Heart left ventricle (tissue), 16 donors: ENCODE data around the gene TMEM170A. TPM values are rescaled to one million over a fixed set of nuclear protein-coding genes. Genes with fewer than 3 reads are reported as not detected.
"Not testable (repeated sequence)": the region's sequence is repeated elsewhere in the genome, so short reads cannot be mapped to it uniquely, and the experiment has no call there.

ENCODE experiments used
- ATAC-seq, 4 donors: fragments of 200-7000 bp; cut with Tn5 transposase; one replicate each; pipeline ENCODE4 v1.9.1; 2020 to 2022; ENCODE audit warnings: moderate library complexity in 4 of 4, mild to moderate bottlenecking in 3 of 4, moderate number of reproducible peaks in 1 of 4
- DNase-seq, 5 donors: peaks; one replicate each; pipeline ENCODE4 v3.0.0-alpha.2; 2020
- H3K27ac ChIP-seq, 12 donors: fragments of 200-600 bp; sonication (generic) in 4 of 12; one replicate each; pipeline versions ENCODE4 v1.5.0 to v1.8.0; 2016 to 2022; ENCODE audit warnings: mild to moderate bottlenecking in 2 of 12
- H3K27me3 ChIP-seq, 9 donors: fragments of 200-600 bp; sonication (generic) in 2 of 9; one replicate each; pipeline versions ENCODE4 v1.5.1 to v1.8.0; 2016 to 2022; ENCODE audit warnings: mild to moderate bottlenecking in 3 of 9
- H3K36me3 ChIP-seq, 9 donors: fragments of 200-600 bp; sonication (generic) in 2 of 9; one replicate each; pipeline versions ENCODE4 v1.5.0 to v1.8.0; 2018 to 2022; ENCODE audit warnings: mild to moderate bottlenecking in 2 of 9
- H3K4me1 ChIP-seq, 12 donors: fragments of 200-600 bp; sonication (generic) in 4 of 12; one replicate each; pipeline versions ENCODE4 v1.5.0 to v1.8.0; 2016 to 2022; ENCODE audit warnings: mild to moderate bottlenecking in 3 of 12
- H3K4me3 ChIP-seq, 12 donors: fragments of 200-600 bp; sonication (generic) in 4 of 12; one replicate each; pipeline versions ENCODE4 v1.5.0 to v1.8.0; 2017 to 2022; ENCODE audit warnings: mild to moderate bottlenecking in 9 of 12, moderate library complexity in 4 of 12
- H3K9me3 ChIP-seq, 12 donors: fragments of 200-600 bp; sonication (generic) in 4 of 12; one replicate each; pipeline versions ENCODE4 v1.5.0 to v1.8.0; 2016 to 2022; ENCODE audit warnings: mild to moderate bottlenecking in 1 of 12
- CTCF ChIP-seq, 12 donors: fragments of 200-600 bp; sonication (generic) in 4 of 12; IDR thresholded peaks; one replicate each; pipeline versions ENCODE4 v1.5.0 to v1.8.0; 2018 to 2022; ENCODE audit warnings: antibody characterized with exemption in 12 of 12, mild to moderate bottlenecking in 5 of 12
- POLR2A ChIP-seq, 2 donors: fragments of 450-650 bp; IDR thresholded peaks; one replicate each; pipeline ENCODE4 v1.6.1; 2017; ENCODE audit warnings: antibody characterized with exemption in 2 of 2, mild to moderate bottlenecking in 2 of 2, moderate library complexity in 2 of 2
- WGBS, 4 donors: extraction: QIAGEN DNeasy Blood & Tissue Kit in 2 of 4; methylation state at CpG; one replicate each; pipeline versions ENCODE4 v1.1.5 to v1.1.7; 2013 to 2018; 5-methylcytosine and 5-hydroxymethylcytosine counted together
- intact Hi-C, 10 donors: fragments of 100-400 bp; cut with DNase I; formaldehyde crosslinking; loops; one replicate each; pipeline versions ENCODE4 v1.11.1 to v1.14.2; 2022
- polyA plus RNA-seq, 2 donors: library from polyadenylated mRNA; stranded (reverse); fragments of 200-250 nt; gene quantifications; one replicate each; pipeline ENCODE4 v1.2.3, GENCODE V29; 2013
- total RNA-seq, 9 donors: library from RNA; depleted of rRNA in 2 of 9; stranded (reverse); fragments of >200 nt in 2 of 9; fragmentation: NEBNext Ultra II Directional in 3 of 9; extraction: Animal tissue kit (Norgen Biotek cat#: 25700) in 3 of 9; gene quantifications; one replicate each; pipeline versions ENCODE4 v1.1.0 to v1.2.4, GENCODE V29; 2016 to 2023
- donor health status: ischemic (EF 13 %, LVEDD 7.1; RV severe dilation, severe dysfunction).
- donor health status: healthy with polysubstance abuse.
- donor health status: DM: no; HTN: yes; CAD: no.
- donor health status: DM: no; HTN: no; CAD: no.
- donor health status: ischemic (EF 25% LVEDD 6.9; RV normal size, moderate dysfunction).
- donor health status: ischemic (EF 25% LVEDD 5.7; RV mildly dilated, moderate dysfunction).
- donor health status: healthy.
- donor health status: DM: yes; HTN: yes; CAD: no.
- donor health status: ischemic (EF 35%, LVEDD 5.7; RV mildly dilated, moderate dysfunction).
- donor health status: nonischemic (EF 11% LVEDD 7.7; RV severe dilation, severe dysfunction).
- donor health status: DM: yes; HTN: yes; CAD: no.
- donor health status: PGD.
- donor health status: ischemic (EF 29% LVEDD 5.4; RV normal size, mild dysfunction).
- donor health status: nonischemic (EF 23%, LVEDD 6.1; RV moderate dilation, normal function).

Gene TMEM170A
- total and polyA plus RNA-seq, 11 donors: 4.3 to 14.6 (median 9.2) TPM

- H3K27me3 ChIP-seq: no peaks in the 10 kb centered on the region
- no peak for DNase-seq
- H3K36me3 ChIP-seq: no peaks in the 10 kb centered on the region
- peaks cover 0 to 65% (median 30%) of the 10 kb centered on the region in 12 donors for H3K4me1 ChIP-seq
- H3K27ac ChIP-seq: no peak overlapping the region
- no peak for ATAC-seq
- intact Hi-C loops: no loop called here
- no peak overlapping the region for H3K4me3 ChIP-seq
- no peaks in the 10 kb centered on the region for H3K9me3 ChIP-seq
- WGBS, 4 donors: 92 to 95% (median 94%) methylated on average over 4 of the region's 4 CpGs
- TF ChIP-seq CTCF (IDR thresholded peaks at IDR 0.05): no peak
- TF ChIP-seq POLR2A (IDR thresholded peaks at IDR 0.05): no peak
Measured at GRCh38 chr16:75458029-75458428, 6.5 kb downstream of the TMEM170A start.

GRCh38 chr16:75457485-75458021 is 6.9 kb downstream of the TMEM170A start:
- no peak overlapping the region for H3K4me3 ChIP-seq
- intact Hi-C loops: no loop called here
- ATAC-seq (no peak), DNase-seq (no peak)
- peaks cover 0 to 64% (median 28%) of the 10 kb centered on the region in 12 donors for H3K4me1 ChIP-seq
- no peaks in the 10 kb centered on the region for H3K9me3 ChIP-seq
- H3K36me3 ChIP-seq: no peaks in the 10 kb centered on the region
- WGBS, 4 donors: 94 to 99% (median 96%) methylated on average over 5 of the region's 5 CpGs
- H3K27ac ChIP-seq: peak overlapping the region in 2 of 12 donors; percentile 28 to 42
- H3K27me3 ChIP-seq: no peaks in the 10 kb centered on the region
- TF ChIP-seq CTCF (IDR thresholded peaks at IDR 0.05) (no peak), POLR2A (IDR thresholded peaks at IDR 0.05) (no peak)

GRCh38 chr16:75456971-75457370 is 7.5 kb downstream of the TMEM170A start:
- no peak for DNase-seq

GRCh38 chr16:75456486-75456885 is 8.0 kb downstream of the TMEM170A start:
- H3K4me3 ChIP-seq, H3K36me3 ChIP-seq, DNase-seq, intact Hi-C loops, H3K9me3 ChIP-seq, H3K27me3 ChIP-seq: not testable (repeated sequence)
- Histone ChIP-seq H3K27ac (peak overlapping the region in 4 of 12 donors; percentile 5 to 42 (median 21)), H3K4me1 (peaks cover 0 to 58% (median 24%) of the 10 kb centered on the region in 12 donors)
- TF ChIP-seq CTCF (IDR thresholded peaks at IDR 0.05): peak in 2 of 12 donors; percentile 8 to 10
- ATAC-seq: peak; percentile 65 to 75 (median 68)
- WGBS, 4 donors: 55 to 73% (median 64%) methylated on average over 4 of the region's 4 CpGs

More at GRCh38 chr16:75456971-75457370, 7.5 kb downstream of the TMEM170A start:
- H3K27ac ChIP-seq: peak overlapping the region in 3 of 12 donors; percentile 21 to 42 (median 28)
- 50 to 92% (median 60%) methylated on average over 1 of the region's 1 CpG for WGBS, 4 donors
- H3K4me1 ChIP-seq: peaks cover 0 to 62% (median 28%) of the 10 kb centered on the region in 12 donors
- intact Hi-C loops: no loop called here
- no peak overlapping the region for H3K4me3 ChIP-seq
- no peaks in the 10 kb centered on the region for H3K9me3 ChIP-seq
- peak in 1 of 4 donors; percentile 40 for ATAC-seq
- no peaks in the 10 kb centered on the region for H3K27me3 ChIP-seq
- no peaks in the 10 kb centered on the region for H3K36me3 ChIP-seq
- TF ChIP-seq CTCF (IDR thresholded peaks at IDR 0.05) (no peak), POLR2A (IDR thresholded peaks at IDR 0.05) (no peak)
